Prostate gland (tissue), 2 donors: Measurements from ENCODE around the gene LST1.

Experiments used
- CTCF ChIP-seq, 4 experiments: fragments of 200-600 bp in 2 of 4; fragments of 450-650 bp in 2 of 4; sonication (generic) in 2 of 4; IDR thresholded peaks; 1 replicate in 3 of 4; 2 replicates in 1 of 4; pipeline ENCODE4 v1.5.1; 2016 to 2019; ENCODE audit warnings: antibody characterized with exemption in 4 of 4, mild to moderate bottlenecking in 2 of 4, moderate library complexity in 2 of 4
- POLR2AphosphoS5 ChIP-seq: sonication (generic); formaldehyde crosslinking; IDR thresholded peaks from one replicate; pipeline ENCODE4 v1.6.1; 2017; ENCODE audit warnings: antibody characterized with exemption

- TF ChIP-seq CTCF (IDR thresholded peaks at IDR 0.05): no peak
- TF ChIP-seq POLR2AphosphoS5: no peak
Observed at GRCh38 chr6:31538805-31539400, 47.2 kb upstream of the LST1 start.
